Cardiac fibroblast (primary cell): ENCODE results near the gene PISD.

Source experiments
- DNase-seq, 2 donors: peaks; one replicate each; pipeline versions ENCODE4 v3.0.0 to v3.0.0-alpha.2; 2010; ENCODE audit warnings: low read depth in 2 of 2
- H3K4me3 ChIP-seq, 2 donors: replicated peaks in 1 of 2; 1 replicate in 1 of 2; 2 replicates in 1 of 2; pipeline ENCODE4 v1.5.1; 2011; ENCODE audit warnings: low read depth in 2 of 2, low read length in 2 of 2, mild to moderate bottlenecking in 2 of 2, moderate library complexity in 1 of 2
- CTCF ChIP-seq: IDR thresholded peaks from one replicate; pipeline ENCODE4 v1.5.1; 2011; ENCODE audit warnings: low read depth, mild to moderate bottlenecking, low read length, inconsistent platforms

PISD gene

GRCh38 chr22:31605851-31606585 is 56.0 kb downstream of the PISD start:
- no peak overlapping the region for H3K4me3 ChIP-seq
- DNase-seq = no peak
- TF ChIP-seq CTCF = no peak

GRCh38 chr22:31604746-31605705 is 57.0 kb downstream of the PISD start:
- no peak overlapping the region for H3K4me3 ChIP-seq
- TF ChIP-seq CTCF = no peak

GRCh38 chr22:31604137-31604705 is 57.8 kb downstream of the PISD start:
- TF ChIP-seq CTCF = no peak

More at GRCh38 chr22:31604746-31605705, 57.0 kb downstream of the PISD start:
- no peak for DNase-seq

GRCh38 chr22:31603574-31603973 is 58.4 kb downstream of the PISD start:
- DNase-seq = no peak
- TF ChIP-seq CTCF = no peak
- no peak overlapping the region for H3K4me3 ChIP-seq

More at GRCh38 chr22:31604137-31604705, 57.8 kb downstream of the PISD start:
- no peak overlapping the region for H3K4me3 ChIP-seq
- DNase-seq = no peak

- TF ChIP-seq CTCF = no peak
- H3K4me3 ChIP-seq = no peak overlapping the region
- peak in 1 of 2 donors; percentile 18 for DNase-seq
Measured at GRCh38 chr22:31603081-31603525, 58.9 kb downstream of the PISD start.

GRCh38 chr22:31602259-31602952 is 59.6 kb downstream of the PISD start:
- H3K4me3 ChIP-seq = no peak overlapping the region
- TF ChIP-seq CTCF = no peak
- DNase-seq = peak; percentile 94 to 97
